Subcutaneous adipose tissue (tissue), 4 donors: ENCODE data around the gene DIPK1B. TPM values are rescaled to one million over a fixed set of nuclear protein-coding genes. Genes with fewer than 3 reads are reported as not detected.

Experiments used
- total RNA-seq, 4 donors: library from RNA; depleted of rRNA; stranded (reverse); fragments of >200 nt; gene quantifications; one replicate each; pipeline ENCODE4 v1.1.0, GENCODE V29; 2016
- TF ChIP-seq, protein P1 (sequence below): fragments of 450-650 bp; IDR thresholded peaks from one replicate; pipeline ENCODE4 v1.5.1; 2016; ENCODE audit warnings: low read depth, mild to moderate bottlenecking, control low read depth, antibody characterized with exemption, moderate library complexity

Gene DIPK1B
- total RNA-seq, 4 donors from 2014 or later = 1.9 to 7.9 (median 5.6) TPM

DNA sequence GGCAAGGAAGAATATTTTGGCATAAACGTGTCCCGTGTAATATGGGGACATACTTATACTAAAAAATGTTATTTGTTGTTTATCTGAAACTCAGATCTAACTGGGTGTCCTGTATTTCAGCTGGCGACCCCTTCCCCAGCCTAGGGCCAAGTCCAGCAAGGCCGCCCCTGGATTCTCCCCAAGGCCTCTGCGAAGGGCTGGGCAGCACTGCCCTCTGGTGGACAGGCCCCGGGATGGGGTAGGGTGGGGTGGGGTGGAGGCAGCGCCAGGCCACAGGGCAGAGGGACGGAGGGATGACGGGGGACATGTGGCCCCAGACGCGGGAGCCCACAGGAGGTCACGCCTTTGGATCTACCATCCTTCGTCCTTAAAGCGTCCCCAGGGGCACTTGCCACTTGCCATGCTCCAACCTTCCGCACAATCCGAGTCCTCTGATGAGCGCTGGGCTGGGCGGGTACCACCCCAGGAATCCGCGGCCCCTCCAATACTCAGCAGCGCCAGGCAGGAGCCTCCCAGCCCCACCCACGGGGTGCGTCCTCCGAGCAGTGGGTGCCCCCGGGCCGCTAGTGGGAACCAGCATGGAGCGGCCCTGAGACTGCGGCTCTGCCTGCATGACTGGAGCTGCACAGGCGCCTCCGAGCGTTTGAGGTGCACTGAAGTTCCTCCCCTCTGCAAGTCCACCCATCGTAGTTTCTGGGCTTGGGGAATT is 18.1 kb upstream of the DIPK1B start:
- TF ChIP-seq, protein P1, sequence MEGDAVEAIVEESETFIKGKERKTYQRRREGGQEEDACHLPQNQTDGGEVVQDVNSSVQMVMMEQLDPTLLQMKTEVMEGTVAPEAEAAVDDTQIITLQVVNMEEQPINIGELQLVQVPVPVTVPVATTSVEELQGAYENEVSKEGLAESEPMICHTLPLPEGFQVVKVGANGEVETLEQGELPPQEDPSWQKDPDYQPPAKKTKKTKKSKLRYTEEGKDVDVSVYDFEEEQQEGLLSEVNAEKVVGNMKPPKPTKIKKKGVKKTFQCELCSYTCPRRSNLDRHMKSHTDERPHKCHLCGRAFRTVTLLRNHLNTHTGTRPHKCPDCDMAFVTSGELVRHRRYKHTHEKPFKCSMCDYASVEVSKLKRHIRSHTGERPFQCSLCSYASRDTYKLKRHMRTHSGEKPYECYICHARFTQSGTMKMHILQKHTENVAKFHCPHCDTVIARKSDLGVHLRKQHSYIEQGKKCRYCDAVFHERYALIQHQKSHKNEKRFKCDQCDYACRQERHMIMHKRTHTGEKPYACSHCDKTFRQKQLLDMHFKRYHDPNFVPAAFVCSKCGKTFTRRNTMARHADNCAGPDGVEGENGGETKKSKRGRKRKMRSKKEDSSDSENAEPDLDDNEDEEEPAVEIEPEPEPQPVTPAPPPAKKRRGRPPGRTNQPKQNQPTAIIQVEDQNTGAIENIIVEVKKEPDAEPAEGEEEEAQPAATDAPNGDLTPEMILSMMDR = no peak

DNA sequence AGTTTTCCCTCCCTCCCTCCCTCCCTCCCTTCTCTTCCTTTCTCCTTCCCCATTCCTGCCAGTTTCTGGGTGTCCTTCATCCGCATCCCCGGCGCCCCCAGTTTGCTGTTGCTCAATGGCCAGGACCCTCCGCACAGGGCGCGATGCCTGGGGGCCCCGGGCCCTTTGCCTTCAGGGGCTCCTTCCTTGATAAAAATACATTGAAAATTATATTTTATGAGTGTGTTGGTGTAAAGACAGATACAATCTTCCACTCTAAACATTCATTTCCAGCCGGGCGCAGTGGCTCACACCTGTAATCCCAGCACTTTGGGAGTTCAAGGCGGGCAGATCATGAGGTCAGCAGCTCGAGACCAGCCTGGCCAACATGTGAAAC is 17.5 kb upstream of the DIPK1B start:
- TF ChIP-seq, protein P1 = no peak

DNA sequence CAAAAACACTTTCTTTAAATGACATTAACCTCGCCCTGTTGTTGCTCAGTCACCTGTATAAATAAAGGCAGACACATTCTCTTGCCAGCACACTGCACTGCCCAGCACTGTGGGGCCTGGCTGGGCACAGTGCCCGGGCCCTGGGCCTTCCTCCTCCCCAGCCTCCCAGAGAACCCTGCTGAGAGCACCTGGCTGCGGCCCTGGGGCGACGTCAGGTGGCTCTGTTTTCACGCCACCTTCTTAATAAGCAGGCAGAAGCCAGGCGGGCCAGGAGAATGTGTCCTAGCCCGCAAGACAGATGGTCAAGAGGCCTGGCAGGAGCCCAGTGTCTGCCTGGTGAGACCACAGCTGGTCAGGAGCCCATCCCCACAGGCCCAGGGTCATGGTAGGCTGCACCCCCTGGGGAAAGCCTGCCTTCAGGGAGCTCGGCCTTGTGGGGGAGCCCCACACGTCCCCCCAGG is 16.9 kb upstream of the DIPK1B start:
- TF ChIP-seq, protein P1 = no peak

DNA sequence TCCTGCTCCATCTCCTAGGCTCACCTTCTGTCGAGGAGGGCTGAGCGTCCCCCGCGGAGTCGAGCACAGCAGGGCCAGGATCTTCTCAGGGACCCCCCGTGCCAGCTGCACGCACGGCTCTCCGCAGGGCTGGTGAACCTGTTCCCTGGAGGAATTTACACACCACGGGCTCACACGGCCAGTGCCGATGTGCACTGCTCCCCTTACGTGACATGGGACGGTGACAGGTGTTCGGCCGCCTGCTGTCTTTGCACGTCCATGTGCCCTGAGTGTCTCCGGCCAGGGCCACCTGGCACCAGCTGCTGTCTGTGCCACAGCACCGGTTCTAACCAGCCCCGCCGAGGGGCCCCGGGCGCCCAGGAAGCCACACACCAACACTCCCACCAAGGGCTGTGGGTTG is 16.4 kb upstream of the DIPK1B start:
- TF ChIP-seq, protein P1 = no peak

DNA sequence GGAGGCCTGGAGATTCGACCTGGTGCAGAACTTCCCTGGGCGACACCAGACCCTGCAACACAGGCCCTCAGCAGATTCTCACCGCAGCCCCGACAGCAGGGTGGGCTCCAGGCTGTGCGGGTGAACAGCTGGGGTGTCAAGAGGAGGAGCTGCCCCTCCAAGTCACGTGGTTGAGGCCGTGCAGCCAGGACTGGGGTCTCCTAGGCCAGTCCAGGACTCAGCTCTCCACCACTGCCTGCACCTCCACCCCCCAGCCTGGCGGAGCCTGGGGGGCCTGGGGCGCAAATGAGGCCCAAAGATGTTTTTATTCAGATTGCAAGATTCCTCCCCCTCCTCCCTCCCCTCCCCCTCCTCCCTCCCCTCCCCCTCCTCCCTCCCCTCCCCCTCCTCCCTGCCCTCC is 15.9 kb upstream of the DIPK1B start:
- TF ChIP-seq, protein P1 = no peak

DNA sequence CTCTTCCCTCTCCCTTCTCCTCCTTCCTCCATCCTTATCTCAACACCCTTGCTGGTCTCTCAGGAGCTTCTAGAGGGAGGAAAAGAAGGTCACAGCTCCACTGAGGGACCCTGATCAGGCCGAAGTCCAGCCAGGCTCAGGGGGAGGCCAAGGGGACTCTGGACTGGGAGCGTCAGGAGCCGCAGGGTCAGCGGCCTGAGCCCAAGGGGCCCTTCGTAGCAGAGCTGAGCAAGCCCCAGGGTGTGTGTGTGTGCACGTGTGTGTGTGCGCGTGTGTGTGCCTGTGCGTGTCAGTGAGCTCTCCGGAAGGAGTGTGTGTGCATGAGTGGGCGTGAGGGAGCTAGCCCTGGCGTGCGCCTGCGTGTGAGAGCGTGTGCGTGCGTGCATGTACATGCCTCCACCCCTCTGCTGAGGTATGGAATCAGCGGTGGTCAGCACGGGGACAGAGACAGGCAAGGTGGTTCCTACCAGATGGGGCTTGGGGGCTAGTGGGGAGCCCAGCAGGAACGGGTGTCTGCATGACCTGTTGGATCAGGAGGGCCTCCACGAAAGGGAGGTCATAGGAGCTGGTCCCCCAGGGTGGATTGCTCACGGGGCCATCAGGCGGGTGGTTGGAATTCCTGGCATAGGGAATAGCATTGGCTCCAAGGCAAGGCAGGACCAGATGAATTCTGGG is 15.1 kb upstream of the DIPK1B start:
- TF ChIP-seq, protein P1 = no peak

DNA sequence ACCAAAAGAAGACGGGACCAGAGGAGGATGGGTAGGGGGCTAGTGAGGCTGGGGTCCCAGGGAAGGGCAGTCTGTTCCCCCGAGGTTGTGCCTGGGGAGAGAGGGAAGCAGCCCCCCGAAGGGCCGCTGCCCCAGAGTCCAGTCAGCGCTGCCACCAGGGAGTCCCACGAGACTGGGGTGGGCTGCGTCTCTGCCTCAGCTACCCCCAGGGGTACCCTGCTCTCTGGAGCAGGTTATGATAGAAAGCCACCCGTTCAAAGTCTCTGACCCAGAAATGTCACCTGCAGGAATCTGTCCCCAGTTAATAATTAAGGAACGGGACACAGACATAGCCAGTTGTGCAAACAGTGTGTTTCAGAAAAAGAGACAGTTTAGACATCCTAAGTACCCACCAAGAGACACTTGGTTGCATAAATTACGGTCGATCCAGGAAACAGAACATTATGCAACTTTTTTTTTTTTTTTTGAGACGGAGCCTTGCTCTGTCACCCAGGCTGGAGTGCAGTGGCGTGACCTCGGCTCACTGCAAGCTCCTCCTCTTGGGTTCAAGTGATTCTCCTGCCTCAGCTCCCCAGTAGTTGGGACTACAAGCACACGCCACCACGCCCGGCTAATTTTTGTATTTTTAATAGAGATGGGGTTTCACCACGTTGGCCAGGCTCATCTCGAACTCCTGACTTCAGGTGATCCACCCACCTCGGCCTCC is 14.4 kb upstream of the DIPK1B start:
- TF ChIP-seq, protein P1 = no peak
